ENCODE data around the gene GRM3.

The GRM3 gene

DNA sequence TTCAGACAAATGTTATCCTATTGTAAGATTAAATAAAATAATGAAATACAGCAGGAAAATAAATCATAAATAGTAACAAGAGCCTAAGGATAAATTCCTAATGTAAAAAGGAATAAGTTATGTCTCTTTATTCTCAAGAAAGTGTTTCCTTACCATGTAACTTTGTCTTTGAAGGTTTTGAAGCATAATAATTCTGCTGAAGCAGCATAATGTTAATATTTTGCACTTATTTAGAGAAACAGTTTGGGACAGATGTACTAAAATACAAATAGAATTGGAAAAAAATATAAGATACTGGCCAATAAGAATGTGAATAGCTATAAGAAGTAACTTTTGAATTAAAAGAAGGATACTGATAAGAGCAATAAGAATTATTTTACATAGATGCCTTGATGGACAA is 45.7 kb downstream of the GRM3 start:
- H3K4me3 ChIP-seq (replicated peaks in 1 of 2; ENCODE audit: low read depth in 2 of 2, low read length in 2 of 2): no peak overlapping the region
- no peak for TF ChIP-seq CTCF (IDR thresholded peaks at IDR 0.05; ENCODE audit: low read depth, low read length)
- no peak for DNase-seq (ENCODE audit: low read depth in 2 of 2)

DNA sequence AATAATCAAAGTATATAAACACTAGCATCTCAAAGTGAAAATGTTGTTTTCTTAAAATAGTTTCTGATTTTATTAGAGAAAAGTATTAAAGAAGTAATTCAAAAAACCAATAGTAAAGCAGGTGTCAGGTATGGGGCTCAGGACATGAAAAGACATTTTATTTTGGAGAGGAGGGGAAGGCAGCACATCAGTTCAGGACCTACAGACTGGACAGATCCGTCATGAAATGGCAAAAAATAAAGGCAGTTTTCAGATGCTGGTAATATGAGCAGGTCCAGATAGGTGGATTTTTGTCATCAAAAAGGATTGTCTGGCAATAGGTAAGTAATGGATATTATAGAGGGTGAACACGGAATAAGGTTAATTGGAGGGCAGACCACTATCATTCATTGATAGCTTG is 49.0 kb downstream of the GRM3 start:
- DNase-seq (ENCODE audit: low read depth in 2 of 2): no peak
- no peak overlapping the region for H3K4me3 ChIP-seq (replicated peaks in 1 of 2; ENCODE audit: low read depth in 2 of 2, low read length in 2 of 2)
- no peak for TF ChIP-seq CTCF (IDR thresholded peaks at IDR 0.05; ENCODE audit: low read depth, low read length)

GRCh38 chr7:86706406-86706805 is 62.7 kb downstream of the GRM3 start:
- TF ChIP-seq CTCF (IDR thresholded peaks at IDR 0.05; ENCODE audit: low read depth, low read length): no peak
- no peak for DNase-seq (ENCODE audit: low read depth in 2 of 2)

GRCh38 chr7:86708031-86708680 is 64.4 kb downstream of the GRM3 start:
- no peak for DNase-seq (ENCODE audit: low read depth in 2 of 2)
- TF ChIP-seq CTCF (IDR thresholded peaks at IDR 0.05; ENCODE audit: low read depth, low read length): no peak

More at GRCh38 chr7:86706406-86706805, 62.7 kb downstream of the GRM3 start:
- H3K4me3 ChIP-seq (replicated peaks in 1 of 2; ENCODE audit: low read depth in 2 of 2, low read length in 2 of 2): no peak overlapping the region

DNA sequence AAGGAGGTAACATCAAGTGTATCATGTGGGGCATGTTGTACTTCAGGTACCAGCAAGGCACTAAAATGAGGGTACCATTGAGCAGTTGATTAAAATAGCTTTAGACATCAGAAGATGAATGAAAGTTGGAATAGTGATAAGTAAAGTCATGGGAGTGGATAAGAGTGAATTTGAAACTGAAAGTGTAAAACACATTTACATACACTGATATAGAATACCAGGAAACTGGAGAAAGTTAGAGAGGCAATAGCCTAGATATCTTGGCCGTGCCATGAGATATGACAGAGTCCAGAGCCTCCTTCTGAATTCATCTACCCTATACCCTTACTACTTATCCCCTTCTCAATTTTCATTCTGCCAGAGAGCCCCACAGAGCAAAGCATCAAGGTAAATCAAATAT is 76.6 kb downstream of the GRM3 start:
- no peak for TF ChIP-seq CTCF (IDR thresholded peaks at IDR 0.05; ENCODE audit: low read depth, low read length)
- DNase-seq (ENCODE audit: low read depth in 2 of 2): no peak
- no peak overlapping the region for H3K4me3 ChIP-seq (replicated peaks in 1 of 2; ENCODE audit: low read depth in 2 of 2, low read length in 2 of 2)

More at GRCh38 chr7:86708031-86708680, 64.4 kb downstream of the GRM3 start:
- H3K4me3 ChIP-seq (replicated peaks in 1 of 2; ENCODE audit: low read depth in 2 of 2, low read length in 2 of 2): no peak overlapping the region

DNA sequence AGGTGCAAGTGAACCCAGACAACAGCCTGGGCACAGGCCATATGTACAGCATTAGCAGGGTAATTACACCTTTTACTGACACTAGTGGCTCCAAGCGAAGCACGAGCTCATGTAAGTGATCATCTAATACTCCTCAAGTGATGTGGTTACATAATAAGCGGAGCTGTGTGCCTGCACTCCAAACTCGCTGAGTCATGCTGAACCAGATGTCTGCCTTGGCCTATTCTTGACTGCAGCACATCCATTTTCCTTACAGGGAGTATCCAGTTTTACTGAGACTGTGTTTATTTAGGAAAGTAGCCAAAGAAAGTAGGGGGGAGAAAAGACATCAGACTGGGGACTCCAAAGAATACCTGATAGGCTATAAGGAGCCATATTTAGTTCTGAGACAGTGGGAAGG is 90.1 kb downstream of the GRM3 start:
- TF ChIP-seq CTCF (IDR thresholded peaks at IDR 0.05; ENCODE audit: low read depth, low read length): no peak
- no peak overlapping the region for H3K4me3 ChIP-seq (replicated peaks in 1 of 2; ENCODE audit: low read depth in 2 of 2, low read length in 2 of 2)
- peak in 1 of 2 donors; percentile 41 for DNase-seq (ENCODE audit: low read depth in 2 of 2)

All from cardiac fibroblast (primary cell).